ENCODE data around the gene BAHCC1. TPM values are rescaled to one million over a fixed set of nuclear protein-coding genes. Genes with fewer than 3 reads are reported as not detected.

The BAHCC1 gene
- total and polyA plus RNA-seq, 2 donors (not counting 3 experiments of a cell fraction or from before 2014, with no cell fraction given): 4.7 to 11.6 TPM

DNA sequence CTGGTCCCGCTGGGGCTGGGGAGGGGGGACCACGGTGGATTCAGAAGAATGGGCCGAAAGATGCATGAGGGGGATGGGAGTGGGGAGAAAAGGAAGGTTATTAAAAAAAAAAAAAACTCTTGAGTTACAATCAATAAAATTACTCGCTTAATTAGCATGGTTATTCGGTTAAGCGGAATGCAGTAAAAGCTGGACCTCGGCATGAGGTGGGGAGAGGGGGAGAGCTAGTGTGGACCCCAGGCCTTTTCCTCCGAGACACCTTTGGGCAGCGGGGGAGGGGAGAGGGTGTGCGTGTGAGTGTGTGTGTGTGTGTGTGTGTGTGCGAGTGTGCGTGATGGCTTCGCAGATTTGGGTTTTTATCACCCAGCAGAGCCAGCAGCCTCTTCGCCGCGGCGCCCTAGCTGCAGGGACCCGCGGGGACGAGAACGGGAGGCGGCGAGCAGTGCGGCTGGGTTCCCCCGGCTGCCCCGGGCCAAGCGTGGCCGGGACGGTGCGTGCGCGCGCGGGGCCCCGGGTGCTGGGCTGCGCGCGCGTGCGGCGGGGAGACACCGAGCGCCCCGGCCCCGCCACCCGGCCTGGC, 3.7 kb downstream of the BAHCC1 start:
- TF ChIP-seq GATA2 (IDR thresholded peaks at IDR 0.05; ENCODE audit: insufficient read depth, insufficient read length, low read depth, low read length) (no peak), POLR2AphosphoS5 (IDR thresholded peaks at IDR 0.05; ENCODE audit: insufficient read depth, low read depth, low read length) (peak; percentile 5)
- peak; percentile 18 for FAIRE-seq
- Histone ChIP-seq H3K36me3 (ENCODE audit: control insufficient read depth in 2 of 2, extremely low read depth in 1 of 2, insufficient read depth in 2 of 2, low read length in 2 of 2) (no peaks in the 10 kb centered on the region), H3K79me2 (ENCODE audit: control insufficient read depth, insufficient read depth, low read length) (peaks cover 38% of the 10 kb centered on the region), H3K9ac (replicated peaks; ENCODE audit: extremely low read depth, insufficient read depth, low read length) (peak overlapping the region; percentile 81), H3K9me1 (replicated peaks; ENCODE audit: control insufficient read depth, extremely low read depth, insufficient read depth, low read length) (no peaks in the 10 kb centered on the region), H3K9me3 (replicated peaks; ENCODE audit: control insufficient read depth, insufficient read depth, low read length) (no peaks in the 10 kb centered on the region), H3K4me3 (replicated peaks in 1 of 3; ENCODE audit: insufficient read depth in 1 of 3, low read depth in 1 of 3, low read length in 3 of 3) (peak overlapping the region; percentile 46 to 76 (median 65)), H3K4me1 (ENCODE audit: control insufficient read depth, extremely low read depth, insufficient read depth, low read length) (peaks cover 31% of the 10 kb centered on the region), H3K27ac (ENCODE audit: insufficient read depth, low read depth, low read length) (peak overlapping the region; percentile 85), H4K20me1 (replicated peaks; ENCODE audit: control insufficient read depth, extremely low read depth, insufficient read depth, low read length) (no peaks in the 10 kb centered on the region), H3K4me2 (ENCODE audit: insufficient read depth, low read length) (peak overlapping the region; percentile 91), H2AFZ (ENCODE audit: low read depth, low read length) (peak overlapping the region; percentile 2), H3K27me3 (ENCODE audit: control insufficient read depth in 2 of 2, insufficient read depth in 2 of 2, low read length in 2 of 2) (no peaks in the 10 kb centered on the region)
- BruUV-seq (replicated peaks): no TSS peak
- CTCF ChIA-PET: interaction anchor here (1.1 to 7.3 kb wide), 3 partner anchors 31 to 85 kb away, joined by 5 to 58 read pairs (median 9); no protein-coding TSS in a partner anchor
- POLR2A ChIA-PET: no interaction called here
- DNase-seq (ENCODE audit: low read depth, low spot score): peak; percentile 39
- intact Hi-C loops (cut with micrococcal nuclease) (no loop called here), dilution Hi-C loops (cut with MboI; ENCODE audit: extremely low pct_ligation_motif_present, low sequenced_read_pairs) (no loop called here)

DNA sequence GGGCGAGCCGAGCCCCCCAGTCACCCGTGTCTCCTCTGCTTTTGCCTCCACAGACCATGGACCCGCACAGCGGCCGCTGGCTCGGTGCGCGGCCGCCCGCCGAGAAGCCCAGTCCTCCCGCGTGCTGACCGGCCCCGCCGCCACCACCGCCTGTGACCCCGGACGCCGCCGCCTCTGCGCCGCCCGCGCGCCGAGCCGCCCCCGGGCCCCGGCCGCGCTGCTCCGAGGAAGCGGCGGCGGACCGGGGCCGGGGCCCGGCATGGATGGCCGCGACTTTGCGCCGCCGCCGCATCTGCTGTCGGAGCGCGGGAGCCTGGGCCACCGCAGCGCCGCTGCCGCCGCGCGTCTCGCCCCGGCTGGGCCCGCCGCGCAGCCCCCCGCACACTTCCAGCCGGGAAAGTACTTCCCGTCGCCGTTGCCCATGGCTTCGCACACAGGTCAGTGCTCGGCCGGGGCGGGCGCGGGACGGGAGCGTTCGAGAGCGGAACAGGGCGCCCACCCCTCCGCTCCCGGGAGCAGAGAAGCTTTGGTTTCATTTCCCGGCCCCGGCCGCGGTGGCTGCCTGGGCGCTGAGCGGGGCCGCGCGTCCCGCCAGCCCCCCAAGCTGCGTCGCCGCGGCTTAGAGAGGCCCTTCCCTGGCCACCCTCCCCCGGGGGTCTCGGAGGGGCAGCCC, 4.4 kb downstream of the BAHCC1 start:
- H3K27ac ChIP-seq (ENCODE audit: insufficient read depth, low read depth, low read length): peak overlapping the region; percentile 67
- peak overlapping the region; percentile 43 to 67 (median 65) for H3K4me3 ChIP-seq (replicated peaks in 1 of 3; ENCODE audit: insufficient read depth in 1 of 3, low read depth in 1 of 3, low read length in 3 of 3)
- dilution Hi-C loops (cut with MboI; ENCODE audit: extremely low pct_ligation_motif_present, low sequenced_read_pairs): no loop called here
- no peaks in the 10 kb centered on the region for H4K20me1 ChIP-seq (replicated peaks; ENCODE audit: control insufficient read depth, extremely low read depth, insufficient read depth, low read length)
- peaks cover 38% of the 10 kb centered on the region for H3K79me2 ChIP-seq (ENCODE audit: control insufficient read depth, insufficient read depth, low read length)
- POLR2A ChIA-PET: no interaction called here
- CTCF ChIA-PET: interaction anchor here (0.7 to 7.3 kb wide), 3 partner anchors 30 to 84 kb away, joined by 3 to 58 read pairs (median 8); no protein-coding TSS in a partner anchor
- H3K27me3 ChIP-seq (ENCODE audit: control insufficient read depth in 2 of 2, insufficient read depth in 2 of 2, low read length in 2 of 2): no peaks in the 10 kb centered on the region
- H3K36me3 ChIP-seq (ENCODE audit: control insufficient read depth in 2 of 2, extremely low read depth in 1 of 2, insufficient read depth in 2 of 2, low read length in 2 of 2): no peaks in the 10 kb centered on the region
- FAIRE-seq (peak; percentile 26), DNase-seq (ENCODE audit: low read depth, low spot score) (no peak)
- BruUV-seq (replicated peaks): no TSS peak
- H2AFZ ChIP-seq (ENCODE audit: low read depth, low read length): peak overlapping the region; percentile 35
- H3K4me1 ChIP-seq (ENCODE audit: control insufficient read depth, extremely low read depth, insufficient read depth, low read length): peaks cover 26% of the 10 kb centered on the region
- peak overlapping the region; percentile 68 for H3K4me2 ChIP-seq (ENCODE audit: insufficient read depth, low read length)
- peak overlapping the region; percentile 61 for H3K9ac ChIP-seq (replicated peaks; ENCODE audit: extremely low read depth, insufficient read depth, low read length)
- TF ChIP-seq EZH2 (IDR thresholded peaks at IDR 0.05; ENCODE audit: borderline replicate concordance, low read depth, low read length, severe bottlenecking): no peak
- TF ChIP-seq, protein P1, sequence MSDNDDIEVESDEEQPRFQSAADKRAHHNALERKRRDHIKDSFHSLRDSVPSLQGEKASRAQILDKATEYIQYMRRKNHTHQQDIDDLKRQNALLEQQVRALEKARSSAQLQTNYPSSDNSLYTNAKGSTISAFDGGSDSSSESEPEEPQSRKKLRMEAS (IDR thresholded peaks at IDR 0.05; ENCODE audit: insufficient read depth, insufficient read length): no peak
- TF ChIP-seq POLR2AphosphoS5 (IDR thresholded peaks at IDR 0.05; ENCODE audit: insufficient read depth, low read depth, low read length): peak; percentile 8
- TF ChIP-seq JUN (IDR thresholded peaks at IDR 0.05; ENCODE audit: borderline replicate concordance, insufficient read depth, insufficient read length, low read depth): no peak
- no peaks in the 10 kb centered on the region for H3K9me3 ChIP-seq (replicated peaks; ENCODE audit: control insufficient read depth, insufficient read depth, low read length)
- intact Hi-C loops (cut with micrococcal nuclease): loop anchor here (1.0 kb wide), 1 partner anchor 24 kb away; no protein-coding TSS in a partner anchor
- H3K9me1 ChIP-seq (replicated peaks; ENCODE audit: control insufficient read depth, extremely low read depth, insufficient read depth, low read length): no peaks in the 10 kb centered on the region

All from endothelial cell of umbilical vein (primary cell).